Erythroblast (primary cell): ENCODE data around the gene ARAP2.

Experiments used
- GATA1 ChIP-seq: IDR thresholded peaks from 2 replicates; pipeline ENCODE4 v1.6.1; 2011; ENCODE audit warnings: low read depth, mild to moderate bottlenecking, control low read depth, low read length, moderate library complexity
- POLR2A ChIP-seq: IDR thresholded peaks from 2 replicates; pipeline ENCODE4 v1.6.1; 2011; ENCODE audit warnings: mild to moderate bottlenecking, low read length

DNA sequence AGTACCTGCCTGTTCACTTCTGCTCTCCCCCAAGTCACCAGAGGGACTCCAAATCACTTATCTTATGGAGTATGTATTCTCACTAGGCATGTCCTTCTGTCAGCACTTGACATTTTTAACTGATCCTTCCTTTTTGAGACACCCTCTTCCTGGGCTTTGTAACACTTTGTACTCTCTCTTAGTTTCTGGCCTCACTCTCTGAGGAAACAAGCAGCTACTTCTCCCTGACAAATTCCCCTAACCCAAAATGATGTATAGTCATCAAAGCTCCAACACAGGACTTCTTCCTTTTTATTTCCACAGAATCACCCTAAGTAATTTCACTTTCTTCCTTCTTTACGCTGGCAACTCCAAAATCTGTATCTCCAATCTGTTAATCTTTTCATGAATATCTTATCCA, 101.8 kb downstream of the ARAP2 start:
- TF ChIP-seq POLR2A (no peak), GATA1 (no peak)
